GM18868 (cell line): Measurements from ENCODE around the gene SESN1.
"Not testable (repeated sequence)": the region's sequence is repeated elsewhere in the genome, so short reads cannot be mapped to it uniquely, and the experiment has no call there.

Source experiments
- ATAC-seq: cut with Tn5 transposase; IDR thresholded peaks from one replicate; pipeline ENCODE4 v1.9.1; 2021; ENCODE audit warnings: mild to moderate bottlenecking, moderate library complexity; ENCODE audit not compliant: unreplicated experiment

SESN1 gene

DNA sequence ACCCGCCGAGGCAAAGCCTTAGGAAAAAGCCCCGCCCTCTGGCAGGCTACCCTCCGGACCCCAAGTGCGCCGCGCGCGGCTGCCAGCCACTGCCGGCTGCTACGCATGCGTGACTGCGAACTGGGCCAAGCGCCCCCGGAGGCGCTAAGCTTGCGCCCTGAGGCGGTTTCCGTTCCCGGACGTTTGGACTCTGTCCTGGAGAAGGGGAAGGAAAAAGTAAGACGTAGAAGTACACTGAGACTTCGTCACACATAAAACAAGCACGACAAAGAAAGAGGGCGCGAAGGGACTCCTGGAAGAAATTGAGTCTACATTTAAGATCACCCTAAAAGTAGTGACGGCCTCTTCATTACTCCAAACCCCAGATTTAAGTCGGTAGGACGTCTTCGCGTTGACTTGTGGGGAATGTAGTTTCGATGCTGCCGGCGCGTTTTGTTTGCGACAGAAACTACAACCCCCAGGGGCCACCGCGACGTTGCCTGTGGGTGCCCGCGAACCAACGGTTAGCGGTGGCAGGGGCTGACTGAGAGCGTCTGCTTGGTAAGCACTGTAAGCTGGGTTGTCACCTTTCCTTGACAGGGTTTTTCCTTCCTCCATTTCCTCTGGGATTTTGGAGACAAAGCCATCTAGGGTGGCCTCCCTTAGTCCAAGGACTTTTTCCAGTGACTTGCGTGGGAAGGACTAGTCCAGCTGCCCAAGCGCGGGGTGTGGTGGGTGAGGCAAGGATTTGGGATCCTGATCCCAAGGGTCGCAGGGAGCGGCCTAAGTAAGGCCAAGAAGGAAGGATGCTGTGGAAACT lies 589 bp upstream of the SESN1 start, which contains the start of gene CEP57L1:
CEP57L1 (plus strand) TSS at position 472 of the 799 bp plus-strand sequence. CDS start 49,715 bp downstream, outside the sequence.
- ATAC-seq = peak; percentile 66

DNA sequence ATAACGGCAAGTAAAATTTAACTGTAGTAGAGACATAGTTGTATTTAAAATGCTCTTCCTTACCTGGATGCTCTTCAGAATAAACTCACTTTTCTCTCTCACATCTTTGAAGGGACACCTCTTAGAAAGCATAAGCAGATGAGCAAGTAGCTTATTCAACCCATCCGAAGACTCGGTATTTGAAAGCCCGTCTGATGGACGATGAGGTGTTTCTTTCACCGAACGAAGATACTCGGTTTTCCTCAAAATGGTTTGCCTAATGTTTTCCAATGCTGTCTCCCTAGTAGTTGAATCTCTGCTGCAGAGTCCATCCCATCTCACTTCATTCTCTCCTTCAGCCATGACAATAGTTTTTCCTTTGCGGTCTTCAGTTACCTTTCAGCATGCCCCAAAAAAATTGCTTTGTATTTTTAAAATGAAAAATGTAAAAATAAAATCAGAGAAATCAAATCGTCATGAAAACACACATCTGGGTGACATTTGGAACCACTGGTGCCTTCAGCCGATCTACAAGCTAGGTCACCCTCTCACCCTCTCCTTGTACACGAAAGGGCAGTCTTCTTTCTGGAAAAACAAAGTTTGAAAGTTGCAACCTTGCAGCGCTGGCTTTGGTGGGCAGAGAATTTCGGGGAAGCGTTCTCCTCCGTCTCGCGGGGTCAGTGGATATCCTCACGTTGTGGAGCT lies 772 bp downstream of the SESN1 start:
- no peak for ATAC-seq

DNA sequence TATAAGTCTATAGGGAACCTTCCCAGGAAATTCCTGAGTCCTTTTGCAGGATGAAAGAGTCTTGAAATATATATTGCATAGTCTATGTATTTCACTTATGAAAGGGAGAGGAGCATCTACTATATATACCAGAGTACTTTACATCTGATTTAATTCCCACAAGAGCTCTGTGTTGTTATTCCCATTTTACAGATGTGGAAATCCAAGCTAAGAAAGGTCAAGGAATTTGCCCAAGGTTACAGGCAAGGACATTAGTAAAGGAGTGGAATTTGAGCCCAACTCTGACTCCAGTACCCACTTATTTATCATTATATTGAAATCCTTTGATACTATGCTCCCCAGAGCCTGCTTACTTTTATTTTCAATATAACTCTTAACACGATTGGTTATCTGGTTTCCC lies 2.6 kb downstream of the SESN1 start:
- ATAC-seq = no peak

DNA sequence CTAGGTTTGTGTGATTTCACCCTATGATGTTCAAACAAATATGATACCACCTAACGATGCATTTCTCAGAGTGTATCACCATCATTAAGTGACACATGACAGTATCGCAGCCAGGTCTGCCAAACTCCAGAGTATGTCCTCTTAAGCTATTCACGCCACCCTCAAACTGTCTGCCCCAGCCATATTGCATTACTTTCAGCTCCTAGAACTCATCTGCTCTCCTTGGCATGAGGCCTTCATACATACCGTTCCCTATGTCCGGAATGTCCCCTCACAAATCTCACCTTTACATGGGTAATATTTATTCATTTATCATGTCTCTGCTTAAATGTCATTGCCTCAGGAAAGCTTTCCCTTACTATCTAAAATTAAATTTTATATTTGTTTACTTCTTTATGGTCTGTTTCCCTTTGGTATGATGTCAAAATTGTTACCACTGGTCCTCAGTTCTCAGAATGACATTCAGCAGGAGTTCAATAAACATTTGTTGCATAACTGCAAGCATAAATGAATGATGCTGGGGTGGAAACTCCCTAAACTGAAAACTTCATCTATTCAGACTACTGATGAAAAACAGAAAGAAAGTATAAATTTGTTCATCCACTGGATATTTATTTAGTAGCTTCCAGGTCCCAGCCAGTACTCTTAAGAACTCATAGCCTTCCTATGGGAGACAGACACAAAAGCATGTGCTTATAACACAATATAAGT lies 3.2 kb downstream of the SESN1 start:
- ATAC-seq = no peak

DNA sequence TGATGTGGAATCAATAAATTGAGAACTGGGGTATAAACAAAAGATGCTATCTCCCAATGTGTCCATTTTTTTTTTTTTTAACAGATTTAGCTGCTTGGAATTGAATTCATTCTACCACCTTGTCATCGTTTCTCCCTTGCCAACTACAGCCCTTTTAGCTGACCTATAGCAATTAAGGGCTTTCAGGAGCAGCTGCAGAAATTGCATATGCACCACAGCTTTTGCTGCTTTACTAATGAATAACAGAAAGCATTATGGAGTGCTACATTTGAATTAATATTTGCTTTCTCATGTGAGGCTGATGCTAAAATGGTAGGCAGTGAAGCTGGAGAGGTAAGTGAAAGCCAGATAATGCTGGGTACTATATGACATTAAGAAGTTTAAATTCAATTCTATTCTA lies 5.7 kb downstream of the SESN1 start:
- ATAC-seq = no peak

DNA sequence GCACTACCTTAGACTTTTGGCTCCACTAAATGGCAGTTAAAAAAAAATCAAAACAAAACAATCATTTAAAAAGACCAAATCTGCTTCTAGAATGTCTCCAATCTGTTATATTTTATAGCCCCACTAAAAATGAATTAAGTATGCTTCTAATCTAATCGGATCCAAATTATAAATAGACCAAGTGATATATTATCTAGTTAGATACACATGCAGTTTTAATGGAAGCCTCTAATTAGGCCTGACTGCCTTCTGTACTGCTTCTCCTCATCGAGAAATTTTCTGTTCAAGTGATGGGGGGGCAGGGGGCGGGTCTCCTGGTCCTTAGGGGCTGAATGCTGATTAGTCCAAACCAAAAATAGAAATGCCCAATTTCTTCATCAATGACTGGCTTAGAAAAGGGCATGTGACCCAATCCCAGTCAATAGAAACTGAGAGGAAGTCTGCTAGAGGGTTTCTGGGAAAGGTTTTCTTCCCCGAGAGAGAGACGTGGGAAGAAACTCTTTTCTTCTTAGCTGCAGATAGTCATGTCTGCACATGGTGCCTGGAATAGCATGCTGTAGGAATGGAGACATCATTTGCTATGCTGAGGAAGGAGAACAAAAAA lies 6.9 kb downstream of the SESN1 start:
- ATAC-seq = no peak

DNA sequence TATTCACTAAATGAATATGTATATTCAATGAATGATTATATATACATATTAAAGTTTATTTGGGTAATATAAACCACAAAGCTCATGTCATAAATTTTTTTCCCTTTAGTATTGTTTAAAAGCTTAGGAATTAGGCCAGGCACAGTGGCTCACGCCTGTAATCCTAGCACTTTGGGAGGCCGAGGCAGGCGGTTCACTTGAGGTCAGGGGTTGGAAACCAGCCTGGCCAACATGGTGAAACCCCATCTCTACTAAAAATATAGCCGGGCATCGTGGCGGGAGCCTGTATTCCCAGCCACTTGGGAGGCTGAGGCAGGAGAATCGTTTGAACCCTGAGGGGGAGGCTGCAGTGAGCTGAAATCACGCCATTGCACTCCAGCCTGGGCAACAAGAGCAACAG lies 10.5 kb downstream of the SESN1 start:
- ATAC-seq = not testable (repeated sequence)

DNA sequence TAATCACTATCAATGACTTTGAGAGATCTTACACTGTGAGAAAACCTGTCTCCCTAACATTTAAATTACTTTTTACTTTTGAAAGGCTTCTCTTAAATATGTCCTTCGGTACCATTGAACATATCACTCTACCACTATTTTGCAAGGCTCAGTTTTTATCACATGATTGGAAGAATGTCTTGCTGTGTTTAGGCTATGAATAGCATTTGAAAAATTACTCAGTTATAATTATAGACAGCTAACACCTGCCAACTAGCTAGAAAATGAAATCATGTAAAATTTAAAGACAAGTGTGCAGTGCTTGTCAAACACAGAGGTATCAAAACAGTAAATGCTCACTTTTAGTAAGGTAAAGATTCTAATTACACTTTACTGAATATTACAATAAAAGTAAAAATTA lies 11.0 kb downstream of the SESN1 start:
- ATAC-seq = no peak

DNA sequence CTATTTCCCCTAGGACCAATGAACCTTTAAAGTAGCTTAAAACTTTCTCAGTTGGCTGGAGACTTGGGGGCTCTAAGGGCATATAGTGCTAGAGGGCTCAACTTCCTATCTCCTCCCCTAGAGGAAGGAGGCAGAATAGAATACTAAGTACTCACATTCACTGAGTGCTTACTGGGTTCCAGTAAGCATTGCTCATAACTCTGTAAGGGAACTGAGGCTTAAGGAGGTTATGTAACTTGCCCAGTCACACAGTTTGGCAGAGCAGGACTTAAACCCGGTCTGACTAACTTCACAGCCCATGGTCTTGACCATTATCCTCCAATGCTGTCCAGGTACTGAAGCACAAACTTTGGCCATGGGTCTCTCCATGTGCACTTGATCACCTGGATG lies 12.5 kb downstream of the SESN1 start:
- ATAC-seq = no peak

DNA sequence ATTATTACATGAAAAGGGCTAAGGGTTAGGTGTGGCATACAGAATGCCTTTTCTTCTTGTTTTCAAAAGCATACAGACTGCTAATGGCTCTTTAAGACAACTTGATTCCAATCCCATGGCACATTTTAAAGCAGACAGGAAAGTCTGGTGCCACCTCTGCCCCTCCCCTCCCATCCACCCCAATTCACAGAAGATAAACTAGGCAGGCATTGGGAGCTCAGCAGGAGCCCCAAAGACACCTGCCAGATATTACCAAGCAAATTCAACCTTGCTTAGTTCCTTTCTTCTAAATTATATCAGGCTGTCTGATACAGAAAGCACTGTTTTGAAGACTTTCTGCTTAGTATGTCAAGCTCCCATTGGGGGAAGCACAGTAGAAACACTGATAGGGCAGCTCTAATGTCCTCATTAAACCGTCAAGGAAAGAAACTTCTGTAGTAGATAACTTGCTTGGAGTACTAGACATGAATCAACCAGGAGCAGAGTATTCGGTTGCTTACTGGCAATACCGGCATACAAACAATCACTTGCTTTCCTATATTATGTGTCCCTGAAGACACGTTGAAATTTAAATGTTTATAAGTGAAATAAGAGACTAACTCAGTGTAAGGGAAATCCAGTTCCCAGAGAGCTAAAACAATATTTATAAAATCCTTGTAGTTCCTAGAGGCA lies 13.0 kb downstream of the SESN1 start:
- no peak for ATAC-seq

DNA sequence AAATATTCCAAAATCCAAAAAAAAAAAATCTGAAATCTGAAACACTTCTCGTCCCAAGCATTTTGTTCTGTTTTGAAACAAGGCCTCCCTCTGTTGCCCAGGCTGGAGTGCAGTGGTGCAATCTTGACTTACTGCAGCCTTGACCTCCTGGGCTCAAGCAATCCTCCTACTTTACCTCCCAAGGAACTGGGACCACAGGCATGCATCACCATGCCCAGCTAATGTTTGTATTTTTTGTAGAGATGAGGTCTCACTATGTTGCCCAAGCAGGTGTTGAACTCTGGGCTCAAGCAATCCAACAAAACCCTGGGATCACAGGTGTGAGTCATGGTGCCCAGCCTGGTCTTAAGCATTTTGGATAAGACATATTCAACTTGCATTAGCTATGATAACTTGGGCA lies 13.6 kb downstream of the SESN1 start:
- ATAC-seq = no peak

DNA sequence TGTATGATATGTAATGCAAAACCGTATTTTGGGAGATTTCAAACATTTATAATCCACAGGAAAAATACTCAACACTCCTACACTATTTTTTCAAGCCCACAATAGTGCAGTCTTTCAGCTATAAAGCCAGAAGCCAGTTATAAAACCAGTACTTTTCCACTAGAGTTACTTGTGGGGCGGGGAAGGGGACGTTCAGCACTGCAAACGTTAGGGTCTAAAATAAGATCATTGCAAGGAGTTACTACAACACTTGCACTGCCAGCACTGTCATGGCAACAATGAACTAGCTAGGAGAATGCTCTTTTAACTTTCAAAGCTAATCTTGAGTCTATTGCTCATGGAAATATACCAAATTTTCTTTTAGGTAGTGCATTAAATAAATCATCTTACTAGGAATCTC lies 14.7 kb downstream of the SESN1 start:
- ATAC-seq = no peak

DNA sequence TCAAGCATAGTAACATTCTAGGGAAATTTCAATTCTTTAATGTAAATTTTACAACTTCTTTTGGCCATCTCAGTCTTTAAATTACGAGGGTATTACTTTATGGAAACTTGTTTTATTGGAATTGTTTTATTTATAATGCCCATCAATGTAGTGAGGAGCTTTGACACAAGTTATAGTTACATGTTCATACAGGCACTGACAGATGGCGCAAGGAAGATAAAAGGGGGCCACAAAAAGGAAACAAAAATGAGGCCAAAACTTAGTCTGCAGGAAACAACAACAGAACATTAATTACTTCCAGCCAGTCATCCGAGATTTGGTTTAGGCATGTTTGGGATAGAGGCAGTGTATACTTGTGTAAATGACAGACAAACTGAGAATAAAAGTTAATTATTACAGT lies 18.3 kb downstream of the SESN1 start:
- ATAC-seq = no peak

DNA sequence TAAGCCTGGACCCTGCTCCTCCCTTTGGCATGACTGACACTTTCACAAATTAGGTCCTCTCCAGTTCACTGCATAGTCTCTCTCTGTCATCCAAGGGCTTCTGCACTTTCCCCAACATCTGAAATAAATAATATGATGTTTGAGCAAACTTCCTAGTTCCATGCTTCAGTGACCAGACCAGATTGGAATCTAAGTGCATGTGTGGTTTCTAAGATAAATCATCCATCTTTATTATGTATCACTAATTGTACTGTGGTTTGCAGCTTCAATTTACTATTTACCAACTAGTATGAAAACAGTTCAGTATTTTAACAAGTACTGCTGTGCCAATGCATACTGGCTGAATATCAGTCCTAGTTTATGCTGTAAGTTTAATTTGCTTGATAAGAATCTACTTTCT lies 18.7 kb downstream of the SESN1 start:
- ATAC-seq = no peak

DNA sequence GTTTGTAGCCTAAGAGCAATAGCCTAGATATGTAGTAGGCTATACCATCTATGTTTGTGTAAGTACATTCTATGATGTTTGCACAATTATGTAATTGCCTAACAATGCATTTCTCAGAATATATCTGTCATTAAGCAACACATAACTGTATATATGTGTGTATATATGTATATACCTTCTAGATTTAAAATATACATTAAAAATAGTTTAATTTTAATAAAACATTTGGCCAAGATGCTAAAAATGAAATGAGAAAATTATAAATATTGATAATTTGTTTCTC lies 20.6 kb downstream of the SESN1 start:
- ATAC-seq = no peak

DNA sequence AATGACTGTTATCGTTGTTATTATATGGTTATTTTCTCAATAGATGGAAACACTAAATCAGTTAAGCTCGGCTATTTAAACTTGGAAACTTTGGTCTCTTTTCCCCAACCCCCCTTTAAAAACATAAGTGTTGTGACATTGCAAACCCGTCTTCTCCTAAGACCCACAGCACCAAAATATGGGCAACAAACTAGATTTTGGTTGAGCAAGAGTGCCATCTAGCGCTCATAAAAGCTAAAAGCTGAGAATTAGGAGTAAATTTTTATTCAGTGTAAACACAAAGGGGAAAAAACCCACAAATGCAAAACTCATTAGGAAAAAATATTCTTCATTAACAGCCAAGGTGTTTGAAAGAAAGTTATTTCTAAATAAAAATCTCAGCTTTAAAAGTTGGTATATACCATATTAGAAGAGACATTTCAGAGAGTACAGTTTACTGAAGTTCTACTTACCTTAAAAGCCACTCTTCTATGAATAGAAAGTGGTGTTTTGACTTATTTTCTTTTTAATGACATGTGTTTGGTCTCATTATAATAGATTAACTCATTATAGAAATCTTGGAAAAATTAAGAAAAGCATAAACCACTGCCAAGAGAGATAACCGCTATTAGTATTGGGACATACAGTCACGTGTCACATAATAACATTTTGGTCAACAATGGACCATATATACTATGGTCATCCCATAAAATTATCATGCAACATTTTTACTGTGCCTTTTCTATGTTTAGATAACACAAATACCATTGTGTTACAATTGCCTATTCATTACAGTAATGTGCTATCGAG lies 21.1 kb downstream of the SESN1 start:
- no peak for ATAC-seq

DNA sequence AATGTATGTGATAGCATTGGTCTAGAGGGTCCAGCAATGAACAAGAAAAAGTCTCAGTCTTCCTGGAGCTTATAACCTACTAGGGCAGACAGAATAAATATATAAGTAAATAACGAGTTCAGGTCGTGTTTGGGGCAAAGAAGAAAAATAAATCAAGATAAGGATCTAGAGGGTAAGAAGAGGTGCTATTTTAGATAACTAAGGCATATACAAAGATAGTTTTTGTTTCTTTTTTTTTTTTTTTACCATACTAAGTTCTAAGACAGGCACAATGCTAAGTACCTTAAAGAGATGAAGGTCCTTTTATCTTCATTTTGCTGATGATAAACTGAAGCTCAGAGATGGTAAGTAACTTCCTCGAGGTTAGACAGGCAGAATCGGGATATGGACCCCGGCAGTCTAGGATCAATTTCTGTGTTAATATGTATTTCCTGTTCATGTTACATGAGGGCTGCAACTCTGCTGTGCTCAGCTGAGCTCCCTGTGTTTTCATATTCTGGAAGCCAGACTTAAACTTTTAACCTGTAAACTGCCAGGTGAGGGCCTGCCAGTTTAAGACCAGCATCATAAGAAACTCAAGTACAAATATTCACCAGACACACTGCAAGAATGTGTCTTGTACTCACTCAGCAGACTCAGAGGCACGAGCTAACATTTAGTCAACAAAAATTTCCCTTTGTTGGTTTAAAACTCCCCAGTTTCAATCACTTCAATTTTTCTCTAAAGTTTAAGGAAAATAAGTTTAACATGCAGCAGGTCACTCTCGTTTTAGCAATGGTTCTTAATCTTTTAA lies 23.3 kb downstream of the SESN1 start:
- no peak for ATAC-seq

DNA sequence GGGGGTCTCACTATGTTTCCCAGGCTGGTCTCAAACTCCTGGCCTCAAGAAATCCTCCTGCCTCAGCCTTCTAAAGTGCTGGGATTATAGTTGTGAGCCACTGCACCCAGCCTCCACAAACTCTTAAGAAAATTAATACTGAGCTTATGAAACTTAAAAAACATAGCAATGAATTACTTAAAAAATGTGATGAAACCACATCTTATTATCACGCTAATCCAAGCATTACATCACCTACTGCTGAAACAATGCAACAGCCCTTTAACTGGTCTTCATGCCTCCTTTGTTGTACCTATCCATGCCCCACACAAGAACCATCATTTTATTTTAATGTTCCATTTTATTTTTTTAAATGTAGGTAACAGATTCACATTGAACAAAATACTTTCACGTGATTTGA lies 24.9 kb downstream of the SESN1 start:
- no peak for ATAC-seq

DNA sequence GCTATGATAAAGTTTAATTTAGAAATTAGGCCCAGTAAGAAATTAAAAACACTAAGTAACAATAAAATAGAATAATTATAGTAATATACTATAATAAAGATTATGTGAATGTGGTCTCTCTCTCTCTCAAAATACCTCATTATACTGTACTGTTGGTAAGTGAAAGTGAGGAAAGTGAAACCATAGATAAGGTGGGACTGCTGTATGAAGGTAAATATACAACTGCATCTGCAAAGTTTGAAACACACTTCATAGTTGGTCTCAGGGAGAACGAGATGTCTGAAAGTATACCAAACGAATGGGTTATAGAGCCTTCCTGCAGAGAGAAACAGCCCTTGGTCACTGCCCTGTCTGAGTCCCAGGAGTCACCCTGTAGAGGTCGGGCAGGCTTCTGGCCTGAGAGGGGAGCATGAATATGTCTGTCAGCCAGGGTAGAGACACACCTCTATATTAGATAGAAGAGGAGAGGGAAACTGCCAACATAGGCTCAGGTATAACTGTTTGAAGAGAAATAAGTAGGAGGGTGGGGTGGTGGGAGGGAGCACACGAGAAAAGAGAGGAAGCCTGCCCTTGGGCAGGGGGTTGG lies 31.8 kb downstream of the SESN1 start:
- no peak for ATAC-seq
